Measurements from ENCODE around the gene ADH4. TPM values are rescaled to one million over a fixed set of nuclear protein-coding genes. Genes with fewer than 3 reads are reported as not detected.

ADH4 gene
- total RNA-seq, 2 experiments from 2014 or later: not detected

GRCh38 chr4:99136329-99136728 is 7.8 kb downstream of the ADH4 start:
- TF ChIP-seq CTCF (conservative IDR thresholded peaks at IDR 0.05; ENCODE audit: low read length): no peak
- TF ChIP-seq EZH2phosphoT487 (IDR thresholded peaks at IDR 0.05; ENCODE audit: borderline replicate concordance, low read depth, low read length): no peak
- ChIA-PET CTCF (ENCODE audit: unreplicated experiment) (no interaction called here), POLR2A (no interaction called here)
- H4K20me1 ChIP-seq (ENCODE audit: insufficient read depth, low read length): no peaks in the 10 kb centered on the region
- no peaks in the 10 kb centered on the region for H3K9me3 ChIP-seq (ENCODE audit: low read length)
- H3K27ac ChIP-seq (ENCODE audit: low read depth, low read length, poor library complexity, severe bottlenecking): no peak overlapping the region
- no peaks in the 10 kb centered on the region for H3K4me1 ChIP-seq (ENCODE audit: insufficient read depth, low read length, poor library complexity, severe bottlenecking)
- H3K79me2 ChIP-seq (ENCODE audit: insufficient read depth, low read depth, low read length): no peaks in the 10 kb centered on the region
- H3K4me3 ChIP-seq (ENCODE audit: low read depth, low read length, poor library complexity, severe bottlenecking): no peak overlapping the region
- no TSS peak for BruUV-seq (replicated peaks)
- no peaks in the 10 kb centered on the region for H3K9me2 ChIP-seq (ENCODE audit: insufficient read depth, low read length)
- H3K4me2 ChIP-seq (ENCODE audit: low read length): no peak overlapping the region
- intact Hi-C loops (cut with micrococcal nuclease; ENCODE audit: unreplicated experiment): no loop called here
- no peaks in the 10 kb centered on the region for H3K36me3 ChIP-seq (ENCODE audit: insufficient read depth, low read length)
- H2AFZ ChIP-seq (ENCODE audit: low read length): no peak overlapping the region
- no peak for DNase-seq (ENCODE audit: low spot score)

DNA sequence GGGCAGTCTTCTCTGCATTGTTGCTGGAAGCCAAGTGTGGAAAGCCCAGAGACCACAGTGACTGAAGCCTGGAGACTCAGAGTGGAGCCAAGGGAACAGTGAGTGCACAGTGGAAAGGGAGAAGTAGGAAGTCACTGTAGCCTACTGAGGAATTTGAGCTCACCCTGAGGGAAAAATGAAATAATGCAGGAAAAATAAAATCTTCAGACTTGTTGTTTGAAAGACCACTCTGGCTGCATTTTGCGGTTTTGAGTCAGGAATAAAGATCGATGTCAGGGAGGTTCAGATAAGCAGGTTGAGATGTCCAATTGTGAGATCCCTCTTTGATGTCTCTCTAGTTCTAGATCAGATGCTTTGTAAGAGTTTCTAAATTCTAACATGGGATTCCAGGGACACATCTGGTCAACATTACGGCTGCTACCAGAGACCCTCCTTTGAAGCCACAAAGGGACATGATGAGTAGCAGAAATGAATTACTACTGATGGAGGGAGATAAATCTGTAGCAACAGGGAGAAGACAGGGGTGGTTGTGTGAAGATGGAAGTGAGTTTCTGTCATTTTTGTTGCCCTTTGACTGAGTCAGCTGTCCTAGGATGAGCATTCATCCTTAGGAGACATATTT is 8.4 kb downstream of the ADH4 start:
- no TSS peak for BruUV-seq (replicated peaks)
- intact Hi-C loops (cut with micrococcal nuclease; ENCODE audit: unreplicated experiment): no loop called here
- Histone ChIP-seq H3K36me3 (ENCODE audit: insufficient read depth, low read length) (no peaks in the 10 kb centered on the region), H3K4me1 (ENCODE audit: insufficient read depth, low read length, poor library complexity, severe bottlenecking) (no peaks in the 10 kb centered on the region), H4K20me1 (ENCODE audit: insufficient read depth, low read length) (no peaks in the 10 kb centered on the region), H3K4me3 (ENCODE audit: low read depth, low read length, poor library complexity, severe bottlenecking) (no peak overlapping the region), H3K27ac (ENCODE audit: low read depth, low read length, poor library complexity, severe bottlenecking) (no peak overlapping the region), H3K9me2 (ENCODE audit: insufficient read depth, low read length) (no peaks in the 10 kb centered on the region), H3K9me3 (ENCODE audit: low read length) (no peaks in the 10 kb centered on the region), H3K4me2 (ENCODE audit: low read length) (no peak overlapping the region), H3K79me2 (ENCODE audit: insufficient read depth, low read depth, low read length) (no peaks in the 10 kb centered on the region), H2AFZ (ENCODE audit: low read length) (no peak overlapping the region)
- ChIA-PET POLR2A (no interaction called here), CTCF (ENCODE audit: unreplicated experiment) (no interaction called here)
- TF ChIP-seq EZH2phosphoT487 (IDR thresholded peaks at IDR 0.05; ENCODE audit: borderline replicate concordance, low read depth, low read length): no peak
- TF ChIP-seq CTCF (conservative IDR thresholded peaks at IDR 0.05; ENCODE audit: low read length): no peak
- DNase-seq (ENCODE audit: low spot score): no peak

- H3K27ac ChIP-seq (ENCODE audit: low read depth, low read length, poor library complexity, severe bottlenecking): no peak overlapping the region
- no peaks in the 10 kb centered on the region for H3K79me2 ChIP-seq (ENCODE audit: insufficient read depth, low read depth, low read length)
- ChIA-PET CTCF (ENCODE audit: unreplicated experiment) (no interaction called here), POLR2A (interaction anchor here (0.6 to 0.8 kb wide), 2 partner anchors 12 to 16 kb away, joined by 3 read pairs; no protein-coding TSS in a partner anchor)
- BruUV-seq (replicated peaks): no TSS peak
- no peak for TF ChIP-seq EZH2phosphoT487 (IDR thresholded peaks at IDR 0.05; ENCODE audit: borderline replicate concordance, low read depth, low read length)
- no peak for TF ChIP-seq CTCF (conservative IDR thresholded peaks at IDR 0.05; ENCODE audit: low read length)
- H2AFZ ChIP-seq (ENCODE audit: low read length): no peak overlapping the region
- H3K9me2 ChIP-seq (ENCODE audit: insufficient read depth, low read length): no peaks in the 10 kb centered on the region
- H3K4me2 ChIP-seq (ENCODE audit: low read length): no peak overlapping the region
- H3K4me1 ChIP-seq (ENCODE audit: insufficient read depth, low read length, poor library complexity, severe bottlenecking): no peaks in the 10 kb centered on the region
- no peaks in the 10 kb centered on the region for H3K36me3 ChIP-seq (ENCODE audit: insufficient read depth, low read length)
- no peak overlapping the region for H3K4me3 ChIP-seq (ENCODE audit: low read depth, low read length, poor library complexity, severe bottlenecking)
- intact Hi-C loops (cut with micrococcal nuclease; ENCODE audit: unreplicated experiment): no loop called here
- no peaks in the 10 kb centered on the region for H3K9me3 ChIP-seq (ENCODE audit: low read length)
- DNase-seq (ENCODE audit: low spot score): no peak
- no peaks in the 10 kb centered on the region for H4K20me1 ChIP-seq (ENCODE audit: insufficient read depth, low read length)
Measured at GRCh38 chr4:99134586-99134985, 9.5 kb downstream of the ADH4 start.
